Measurements from ENCODE around the gene SOS1.

Gene SOS1

GRCh38 chr2:39018638-39019037, 102.2 kb downstream of the SOS1 start:
- DNase-seq, result no peak

- no peak for DNase-seq
These were observed 103.5 kb downstream of the SOS1 start for GRCh38 chr2:39017334-39017733.

GRCh38 chr2:39015424-39015823, 105.4 kb downstream of the SOS1 start:
- no peak for DNase-seq

- DNase-seq, result no peak
These were observed 107.0 kb downstream of the SOS1 start for GRCh38 chr2:39013871-39014270.

GRCh38 chr2:39008665-39009064, 112.2 kb downstream of the SOS1 start:
- DNase-seq, result no peak

GRCh38 chr2:39007875-39008504, 112.9 kb downstream of the SOS1 start:
- no peak for DNase-seq

- DNase-seq, result no peak
These were observed 120.3 kb downstream of the SOS1 start for GRCh38 chr2:39000552-39000951.

- no peak for DNase-seq
These were observed 123.1 kb downstream of the SOS1 start for GRCh38 chr2:38997781-38998180.

GRCh38 chr2:38991899-38992298, 129.0 kb downstream of the SOS1 start:
- DNase-seq, result no peak

GRCh38 chr2:38988716-38989115, 132.1 kb downstream of the SOS1 start:
- DNase-seq, result no peak

GRCh38 chr2:38982498-38982897, 138.4 kb downstream of the SOS1 start:
- no peak for DNase-seq

- DNase-seq, result no peak
These were observed 139.0 kb downstream of the SOS1 start for GRCh38 chr2:38981670-38982357.

- DNase-seq, result no peak
These were observed 139.7 kb downstream of the SOS1 start for GRCh38 chr2:38981003-38981669.

GRCh38 chr2:38978908-38979307, 141.9 kb downstream of the SOS1 start:
- DNase-seq, result no peak

GRCh38 chr2:38978296-38978903, 142.5 kb downstream of the SOS1 start:
- no peak for DNase-seq

- DNase-seq, result no peak
These were observed 143.8 kb downstream of the SOS1 start for GRCh38 chr2:38977047-38977446.

- DNase-seq, result no peak
These were observed 145.8 kb downstream of the SOS1 start for GRCh38 chr2:38975042-38975441.

GRCh38 chr2:38973266-38973665, 147.6 kb downstream of the SOS1 start:
- DNase-seq, result no peak

GRCh38 chr2:38971377-38971776, 149.5 kb downstream of the SOS1 start:
- no peak for DNase-seq

- no peak for DNase-seq
These were observed 152.8 kb downstream of the SOS1 start for GRCh38 chr2:38968021-38968420.

- no peak for DNase-seq
These were observed 154.2 kb downstream of the SOS1 start for GRCh38 chr2:38966678-38967077.

GRCh38 chr2:38966006-38966405, 154.8 kb downstream of the SOS1 start:
- DNase-seq, result no peak

- no peak for DNase-seq
These were observed 160.1 kb downstream of the SOS1 start for GRCh38 chr2:38960609-38961320.
